T-cell (primary cell): ENCODE data around the gene SLC25A38. TPM values are rescaled to one million over a fixed set of nuclear protein-coding genes. Genes with fewer than 3 reads are reported as not detected.
A peak's percentile ranks its signal among the peaks of the same experiment; 100 is the strongest.

Source experiments
- ATAC-seq, 4 experiments: fragments of 200-7000 bp in 3 of 4; fragments of 150-1000 bp in 1 of 4; cut with Tn5 transposase; replicated peaks in 1 of 4; 1 replicate in 3 of 4; 2 replicates in 1 of 4; pipeline ENCODE4 v1.10.0; 2021; ENCODE audit warnings: moderate library complexity in 3 of 4, mild to moderate bottlenecking in 2 of 4, moderate number of reproducible peaks in 1 of 4
- CTCF ChIA-PET, 2 donors: fragments of 300-600 bp; sonication (Branson Sonifier 250); formaldehyde crosslinking; loops; one replicate each; lab custom pipeline; 2022; ENCODE audit warnings: antibody characterized with exemption in 2 of 2; lab: Charles Lee
- POLR2A ChIA-PET, 2 donors: fragments of 300-600 bp; sonication (Branson Sonifier 250); formaldehyde crosslinking; loops; one replicate each; lab custom pipeline; 2022; ENCODE audit warnings: antibody characterized with exemption in 2 of 2; lab: Charles Lee
- DNase-seq, 35 experiments: peaks; one replicate each; pipeline versions ENCODE4 v3.0.0 to v3.0.0-alpha.2; 2013 to 2023
- H3K27ac ChIP-seq: one replicate; pipeline ENCODE4 v1.5.1; 2013; ENCODE audit warnings: low read length
- H3K27me3 ChIP-seq, 2 experiments: replicated peaks in 1 of 2; 1 replicate in 1 of 2; 2 replicates in 1 of 2; pipeline versions ENCODE4 v1.6.1 to v1.7.0; 2013; ENCODE audit warnings: low read length in 1 of 2, mixed read lengths in 1 of 2; ENCODE audit not compliant: control insufficient read depth in 2 of 2, insufficient read depth in 2 of 2; ENCODE audit errors: extremely low read depth in 1 of 2
- H3K36me3 ChIP-seq, 2 donors: 1 replicate in 1 of 2; 2 replicates in 1 of 2; pipeline versions ENCODE4 v1.6.1 to v1.7.0; 2013; ENCODE audit warnings: low read length in 1 of 2; ENCODE audit not compliant: control insufficient read depth in 2 of 2, insufficient read depth in 1 of 2; ENCODE audit errors: extremely low read depth in 1 of 2
- H3K4me1 ChIP-seq, 2 experiments: 1 replicate in 1 of 2; 2 replicates in 1 of 2; pipeline versions ENCODE4 v1.6.1 to v1.7.0; 2013; ENCODE audit warnings: low read length in 2 of 2, mixed read lengths in 1 of 2; ENCODE audit not compliant: insufficient read depth in 2 of 2, control insufficient read depth in 1 of 2; ENCODE audit errors: extremely low read depth in 1 of 2
- H3K4me3 ChIP-seq, 2 donors: 1 replicate in 1 of 2; 2 replicates in 1 of 2; pipeline versions ENCODE4 v1.5.1 to v1.7.0; 2013; ENCODE audit warnings: mild to moderate bottlenecking in 2 of 2, low read length in 1 of 2, moderate library complexity in 1 of 2; ENCODE audit not compliant: control insufficient read depth in 1 of 2; ENCODE audit errors: extremely low read depth in 1 of 2
- H3K9me3 ChIP-seq: 2 replicates; pipeline ENCODE4 v1.7.0; 2013
- H3K27ac Mint-ChIP-seq, 2 donors: one replicate each; pipeline ENCODE4 v1.8.0; 2020 to 2021; ENCODE audit warnings: mild to moderate bottlenecking in 2 of 2, mixed read lengths in 2 of 2
- H3K27me3 Mint-ChIP-seq, 2 donors: one replicate each; pipeline ENCODE4 v1.8.0; 2021 to 2022; ENCODE audit warnings: mixed read lengths in 2 of 2
- H3K36me3 Mint-ChIP-seq: one replicate; pipeline ENCODE4 v1.8.0; 2021; ENCODE audit warnings: mixed read lengths
- H3K4me1 Mint-ChIP-seq, 3 donors: one replicate each; pipeline ENCODE4 v1.8.0; 2020 to 2022; ENCODE audit warnings: mixed read lengths in 3 of 3, mild to moderate bottlenecking in 1 of 3
- H3K4me3 Mint-ChIP-seq, 3 donors: one replicate each; pipeline ENCODE4 v1.8.0; 2020 to 2022; ENCODE audit warnings: mild to moderate bottlenecking in 3 of 3, mixed read lengths in 3 of 3, moderate library complexity in 3 of 3
- H3K9me3 Mint-ChIP-seq, 3 donors: one replicate each; pipeline ENCODE4 v1.8.0; 2020 to 2022; ENCODE audit warnings: mixed read lengths in 3 of 3
- WGBS: methylation state at CpG from one replicate; pipeline ENCODE4 v1.1.5; 2013; ENCODE audit warnings: missing lambda C conversion rate; ENCODE audit not compliant: insufficient coverage; 5-methylcytosine and 5-hydroxymethylcytosine counted together
- total RNA-seq, 35 experiments: library from RNA in 6 of 35; stranded (reverse) in 6 of 35; fragments of 120-200 nt in 1 of 35; gene quantifications; one replicate each; pipeline versions ENCODE4 v1.2.1 to v1.2.4 and lab custom pipeline; 2013 to 2026

Gene SLC25A38
- total RNA-seq, 5 donors from 2014 or later (not counting 1 experiment from before 2014, with no cell fraction given) = 40.2 to 53.6 (median 46.5) TPM

DNA sequence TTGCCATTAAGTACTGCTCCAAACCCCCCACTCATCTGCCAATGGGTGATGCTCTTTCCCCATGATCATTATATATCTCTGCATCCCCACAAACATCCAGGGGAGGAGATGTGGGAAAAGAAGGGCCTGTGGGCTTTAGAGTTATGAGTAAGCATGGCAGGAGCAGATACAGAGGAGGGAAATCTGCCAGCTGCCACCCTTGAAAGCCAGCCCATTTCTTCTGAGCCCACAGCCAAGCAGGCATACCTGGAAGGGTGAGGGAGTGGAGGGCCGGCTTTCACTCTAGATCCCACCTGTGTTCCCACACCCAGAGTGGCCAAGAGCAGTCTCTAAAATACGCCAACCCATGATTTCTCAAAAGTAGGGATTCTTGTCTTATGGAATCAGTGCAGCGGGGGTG is 1.7 kb upstream of the SLC25A38 start:
- Histone ChIP-seq H3K27me3 (no peaks in the 10 kb centered on the region), H3K4me1 (peaks cover 22 to 38% of the 10 kb centered on the region in 2 experiments), H3K36me3 (no peaks in the 10 kb centered on the region), H3K4me3 (no peak overlapping the region), H3K9me3 (no peaks in the 10 kb centered on the region), H3K27ac (no peak overlapping the region)
- Mint-ChIP-seq H3K36me3 (peaks cover 3% of the 10 kb centered on the region), H3K27me3 (no peaks in the 10 kb centered on the region), H3K4me3 (no peak overlapping the region), H3K9me3 (no peaks in the 10 kb centered on the region), H3K4me1 (peaks cover 29 to 40% (median 33%) of the 10 kb centered on the region in 3 donors), H3K27ac (peak overlapping the region in 1 of 2 donors; percentile 46)
- ATAC-seq = no peak
- POLR2A ChIA-PET = no interaction called here
- CTCF ChIA-PET = no interaction called here
- WGBS = no CpG with 5 or more reads among the region's 3 CpGs
- DNase-seq = no peak

DNA sequence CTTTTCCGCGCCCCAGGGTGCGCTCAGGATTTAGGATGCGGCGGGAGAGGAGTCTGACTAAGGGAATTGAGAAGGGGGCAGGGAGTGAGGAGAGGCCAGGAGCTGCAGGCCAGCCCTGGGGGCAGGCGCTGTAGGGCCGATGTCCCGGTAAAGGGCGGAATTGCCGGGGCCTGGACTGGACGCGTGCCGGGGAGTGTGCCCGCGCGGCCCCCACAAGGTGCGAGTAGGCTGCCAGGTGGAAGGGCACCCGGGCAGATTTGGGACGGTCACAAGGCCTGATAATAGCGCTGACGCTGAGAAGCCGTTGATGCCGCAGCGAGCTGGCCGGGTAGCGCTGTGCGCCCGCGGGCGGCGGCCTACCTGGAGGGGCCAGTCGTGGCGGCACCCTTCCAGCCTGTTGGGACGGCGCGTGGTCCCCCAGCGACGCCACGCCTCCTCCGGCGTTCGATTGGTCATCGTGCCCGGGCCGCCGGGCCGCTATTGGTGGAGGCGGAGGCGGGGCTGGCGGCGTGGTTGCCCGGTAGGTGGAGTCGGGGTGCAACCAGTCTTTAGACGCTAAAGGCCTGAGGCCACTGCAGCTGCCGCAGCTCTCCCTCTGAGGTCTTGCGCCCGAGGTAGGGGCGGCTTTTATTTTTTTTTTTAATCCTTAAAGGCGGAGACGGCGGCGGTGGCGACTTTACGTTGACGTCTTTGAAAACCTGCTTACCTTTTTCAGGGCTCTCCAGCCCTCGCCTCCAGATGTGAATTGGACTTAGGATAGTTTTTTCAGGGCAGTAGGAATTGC is 903 bp downstream of the SLC25A38 start:
- CTCF ChIA-PET = interaction anchor here (0.7 to 1.5 kb wide), 3 partner anchors 22 to 271 kb away, joined by 4 to 8 read pairs (median 6); partner anchors contain the start of gene RPSA (in 1 of the 2)
- H3K27ac Mint-ChIP-seq = peak overlapping the region; percentile 99 to 100
- peaks cover 48 to 62% (median 54%) of the 10 kb centered on the region in 3 donors for H3K4me1 Mint-ChIP-seq
- DNase-seq (peak; percentile 84 to 96 (median 91)), ATAC-seq (peak; percentile 84 to 86 (median 84))
- POLR2A ChIA-PET = interaction anchor here (0.5 to 1.0 kb wide), 7 partner anchors 18 to 927 kb away, joined by 3 to 6 read pairs (median 4); partner anchors contain the start of gene RPSA (in 1 of the 2)
- Histone ChIP-seq H3K36me3 (no peaks in the 10 kb centered on the region), H3K27me3 (no peaks in the 10 kb centered on the region), H3K9me3 (no peaks in the 10 kb centered on the region), H3K4me1 (peaks cover 26 to 59% of the 10 kb centered on the region in 2 experiments), H3K4me3 (peak overlapping the region; percentile 77 to 97), H3K27ac (peak overlapping the region; percentile 97)
- WGBS = under 1% methylated on average over 55 of the region's 66 CpGs
- H3K27me3 Mint-ChIP-seq = no peaks in the 10 kb centered on the region
- peaks cover 3% of the 10 kb centered on the region for H3K36me3 Mint-ChIP-seq
- H3K4me3 Mint-ChIP-seq = peak overlapping the region; percentile 89 to 99 (median 98)
- H3K9me3 Mint-ChIP-seq = no peaks in the 10 kb centered on the region

DNA sequence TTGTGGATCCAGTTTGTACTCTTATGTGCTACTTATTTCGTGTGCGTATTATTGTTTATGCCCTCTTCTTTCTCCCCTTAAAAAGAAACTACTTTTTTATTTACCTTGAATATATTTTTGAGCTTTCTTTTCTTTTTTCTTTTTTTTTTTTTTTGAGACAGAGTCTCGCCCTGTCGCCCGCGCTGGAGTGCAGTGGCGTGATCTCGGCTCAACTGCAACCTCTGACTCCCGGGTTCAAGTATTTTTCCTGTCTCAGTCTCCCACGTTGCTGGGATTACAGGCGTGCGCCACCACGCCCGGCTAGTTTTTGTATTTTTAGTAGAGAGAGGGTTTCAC is 1.5 kb downstream of the SLC25A38 start:
- CTCF ChIA-PET = interaction anchor here (0.6 to 1.5 kb wide), 5 partner anchors 18 to 272 kb away, joined by 3 to 8 read pairs (median 5); partner anchors contain the start of gene RPSA (in 1 of the 2)
- Histone ChIP-seq H3K4me1 (peaks cover 27 to 65% of the 10 kb centered on the region in 2 experiments), H3K27me3 (no peaks in the 10 kb centered on the region), H3K36me3 (peaks cover 0 to 4% of the 10 kb centered on the region in 2 donors), H3K9me3 (no peaks in the 10 kb centered on the region), H3K4me3 (peak overlapping the region; percentile 77 to 97), H3K27ac (peak overlapping the region; percentile 50)
- H3K4me3 Mint-ChIP-seq = peak overlapping the region; percentile 89 to 99 (median 98)
- DNase-seq (no peak), ATAC-seq (no peak)
- H3K36me3 Mint-ChIP-seq = peaks cover 7% of the 10 kb centered on the region
- no peaks in the 10 kb centered on the region for H3K27me3 Mint-ChIP-seq
- H3K4me1 Mint-ChIP-seq = peaks cover 54 to 67% (median 59%) of the 10 kb centered on the region in 3 donors
- H3K9me3 Mint-ChIP-seq = no peaks in the 10 kb centered on the region
- peak overlapping the region; percentile 51 to 100 for H3K27ac Mint-ChIP-seq
- POLR2A ChIA-PET = interaction anchor here (0.5 to 1.0 kb wide), 7 partner anchors 17 to 927 kb away, joined by 3 to 6 read pairs (median 4); partner anchors contain the start of gene RPSA (in 1 of the 2)
- WGBS = 68% methylated on average over 6 of the region's 14 CpGs

- DNase-seq = no peak
- ChIA-PET CTCF (interaction anchor here in 1 of 2 donors (0.7 to 1.5 kb wide), 2 partner anchors 17 to 21 kb away, joined by 3 to 8 read pairs; partner anchors contain the start of gene RPSA), POLR2A (no interaction called here)
- H3K4me1 Mint-ChIP-seq = peaks cover 59 to 74% (median 62%) of the 10 kb centered on the region in 3 donors
- Histone ChIP-seq H3K27ac (no peak overlapping the region), H3K9me3 (no peaks in the 10 kb centered on the region), H3K4me1 (peaks cover 27 to 71% of the 10 kb centered on the region in 2 experiments), H3K4me3 (no peak overlapping the region), H3K27me3 (no peaks in the 10 kb centered on the region), H3K36me3 (peaks cover 4 to 9% of the 10 kb centered on the region in 2 donors)
- no peak for ATAC-seq
- no peaks in the 10 kb centered on the region for H3K27me3 Mint-ChIP-seq
- peak overlapping the region; percentile 44 to 53 for H3K27ac Mint-ChIP-seq
- WGBS = 43% methylated on average over 6 of the region's 9 CpGs
- H3K4me3 Mint-ChIP-seq = peak overlapping the region; percentile 89 to 99 (median 98)
- H3K36me3 Mint-ChIP-seq = peaks cover 12% of the 10 kb centered on the region
- H3K9me3 Mint-ChIP-seq = no peaks in the 10 kb centered on the region
Observed at GRCh38 chr3:39385456-39386090, 2.4 kb downstream of the SLC25A38 start.

GRCh38 chr3:39386318-39386717 is 3.1 kb downstream of the SLC25A38 start:
- Histone ChIP-seq H3K27ac (no peak overlapping the region), H3K9me3 (no peaks in the 10 kb centered on the region), H3K36me3 (peaks cover 4 to 16% of the 10 kb centered on the region in 2 donors), H3K4me1 (peaks cover 27 to 71% of the 10 kb centered on the region in 2 experiments), H3K4me3 (no peak overlapping the region), H3K27me3 (no peaks in the 10 kb centered on the region)
- no peaks in the 10 kb centered on the region for H3K27me3 Mint-ChIP-seq
- peak overlapping the region; percentile 30 to 36 for H3K27ac Mint-ChIP-seq
- ChIA-PET POLR2A (no interaction called here), CTCF (no interaction called here)
- H3K36me3 Mint-ChIP-seq = peaks cover 19% of the 10 kb centered on the region
- no peak for DNase-seq
- WGBS = 98% methylated on average over 3 of the region's 5 CpGs
- H3K4me1 Mint-ChIP-seq = peaks cover 59 to 79% (median 62%) of the 10 kb centered on the region in 3 donors
- peak overlapping the region in 1 of 3 donors; percentile 89 for H3K4me3 Mint-ChIP-seq
- no peak for ATAC-seq
- H3K9me3 Mint-ChIP-seq = no peaks in the 10 kb centered on the region
